GM18505 (cell line): ENCODE results near the gene HERC3.

Experiments used
- ATAC-seq: cut with Tn5 transposase; IDR thresholded peaks from one replicate; pipeline ENCODE4 v1.9.1; 2021; ENCODE audit not compliant: unreplicated experiment
- POLR2A ChIP-seq: IDR thresholded peaks from 4 replicates; pipeline ENCODE4 v1.6.1; 2011; ENCODE audit warnings: borderline replicate concordance; ENCODE audit not compliant: insufficient read depth, insufficient read length; ENCODE audit errors: extremely low read depth

HERC3 gene

DNA sequence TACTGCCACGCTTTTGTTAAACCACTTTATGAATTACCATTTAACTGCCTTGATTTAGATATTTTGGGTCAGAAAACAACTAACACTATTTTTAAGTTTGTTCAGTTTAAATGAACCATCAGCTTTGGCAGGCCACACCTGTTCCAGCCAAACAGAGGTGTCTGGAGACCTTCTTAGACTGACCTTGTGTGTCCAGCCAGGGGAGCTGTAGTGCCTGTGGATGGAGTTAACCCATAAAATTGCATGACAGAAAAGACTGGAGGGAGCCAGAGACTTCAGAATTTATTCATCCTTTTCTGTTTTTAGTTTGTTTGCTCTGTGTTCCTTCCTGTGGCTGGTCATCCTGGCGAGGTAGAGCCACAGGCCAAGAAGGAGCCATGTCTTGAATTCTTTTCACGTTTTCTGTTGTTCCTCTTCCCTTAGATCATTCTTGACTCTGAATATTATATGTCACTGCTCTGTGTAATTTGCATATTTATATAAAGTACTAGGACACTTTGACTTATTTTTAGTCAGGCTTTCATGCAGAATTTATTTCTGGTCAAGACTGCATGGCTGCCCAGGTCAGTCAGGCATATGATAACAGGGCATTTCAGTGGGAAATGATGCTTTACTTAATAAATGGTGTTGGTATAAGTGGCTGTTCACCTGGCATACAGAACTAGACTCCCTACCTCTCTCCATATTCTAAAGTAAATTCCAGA, 26.7 kb downstream of the HERC3 start:
- no peak for TF ChIP-seq POLR2A
- ATAC-seq, result no peak

DNA sequence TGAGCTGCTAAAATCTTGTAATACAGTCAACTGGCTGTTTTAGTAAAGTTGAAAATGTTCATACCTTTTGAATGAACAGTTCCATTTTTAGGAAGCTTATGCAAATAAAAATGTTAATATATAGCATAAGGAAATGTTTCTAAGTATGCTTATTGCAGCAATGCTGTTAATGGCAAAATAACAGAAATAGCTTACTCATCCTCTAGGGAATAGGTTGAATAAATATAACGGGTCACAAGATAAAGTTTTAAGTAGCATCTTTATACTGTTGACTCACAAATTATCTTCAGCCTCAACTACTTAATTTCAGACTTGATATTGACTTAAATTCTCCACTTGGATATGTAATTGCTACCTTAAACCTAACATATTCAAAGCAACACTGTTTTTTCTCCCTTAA, 27.7 kb downstream of the HERC3 start:
- TF ChIP-seq POLR2A, result no peak
- ATAC-seq, result no peak

DNA sequence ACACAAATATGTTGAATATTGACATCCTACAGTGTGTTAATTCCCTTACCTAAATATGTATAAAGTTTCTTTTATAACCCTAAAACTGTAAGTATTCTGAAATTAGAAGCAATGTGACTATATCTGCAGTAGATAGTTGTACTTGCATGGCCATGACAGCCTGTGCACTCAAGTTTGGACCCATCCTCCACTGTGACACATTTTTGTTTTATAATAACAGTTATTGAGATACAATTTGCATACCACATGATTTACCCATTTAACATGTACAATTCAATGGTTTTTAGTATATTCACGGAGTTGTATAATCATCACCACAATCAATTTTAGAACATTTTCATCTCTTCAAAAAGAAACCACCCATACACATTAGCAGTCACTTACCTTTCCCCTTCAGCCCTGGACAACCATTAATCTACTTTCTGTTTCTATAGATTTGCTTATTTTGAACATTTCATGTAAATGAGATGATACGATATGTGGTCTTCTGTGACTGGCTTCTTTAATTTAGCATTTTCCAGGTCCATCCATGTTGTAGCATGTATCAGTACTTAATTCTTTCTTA, 29.6 kb downstream of the HERC3 start:
- no peak for TF ChIP-seq POLR2A
- ATAC-seq, result no peak

DNA sequence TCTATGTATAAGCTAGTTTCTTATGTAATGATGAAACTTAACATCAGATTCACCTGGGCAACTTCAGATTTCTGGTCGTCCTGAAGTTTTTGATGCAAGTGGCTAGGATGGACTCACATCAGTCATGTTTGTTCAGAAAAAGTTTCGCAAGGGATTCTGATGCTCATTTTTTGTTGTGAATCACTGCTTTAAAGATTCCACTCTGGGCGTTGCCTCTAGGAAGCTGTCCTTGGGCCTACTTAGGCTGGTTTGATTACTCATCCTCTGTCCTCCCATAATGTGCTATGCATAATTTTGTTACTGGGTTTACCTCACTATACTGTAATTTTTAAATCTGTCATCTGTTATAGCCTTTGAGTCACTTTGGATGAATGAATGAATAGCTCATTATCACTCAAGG, 30.8 kb downstream of the HERC3 start:
- ATAC-seq, result no peak
- no peak for TF ChIP-seq POLR2A

DNA sequence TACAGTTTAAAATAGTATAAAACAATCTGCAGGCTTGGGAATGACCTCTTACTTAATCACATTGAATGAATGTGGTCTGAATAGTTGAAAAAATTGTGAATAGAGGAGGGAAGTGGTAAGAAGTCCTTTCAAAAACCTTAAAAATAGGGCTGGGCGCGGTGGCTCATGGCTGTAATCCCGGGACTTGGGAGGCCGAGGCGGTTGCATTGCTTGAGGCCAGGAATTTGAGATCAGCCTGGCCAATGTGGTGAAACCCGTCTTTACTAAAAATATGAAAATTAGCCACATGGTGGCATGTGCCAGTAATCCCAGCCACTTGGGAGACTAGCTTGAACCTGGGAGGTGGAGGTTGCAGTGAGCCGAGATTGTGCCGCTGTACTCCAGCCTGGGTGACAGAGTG, 36.5 kb downstream of the HERC3 start:
- TF ChIP-seq POLR2A, result no peak
- ATAC-seq, result no peak

DNA sequence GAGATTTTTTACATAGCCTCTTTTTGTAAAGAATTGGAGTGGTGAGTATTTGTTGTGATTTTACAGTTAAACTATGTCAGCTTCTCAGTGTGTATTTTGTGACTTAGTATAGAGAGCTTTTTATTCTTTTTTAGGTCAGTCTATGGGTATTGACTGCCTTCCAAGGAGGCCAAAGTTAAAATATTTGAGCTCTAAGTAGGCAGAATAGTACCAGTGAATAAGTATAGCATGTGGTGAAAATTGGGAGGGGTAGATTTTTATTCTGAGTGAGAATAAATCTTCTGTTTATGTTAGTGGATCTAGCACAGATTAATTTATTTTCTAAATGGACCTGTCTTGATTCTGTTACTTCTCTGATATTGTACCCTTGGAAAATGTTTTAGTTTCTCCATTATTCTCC, 37.5 kb downstream of the HERC3 start:
- no peak for TF ChIP-seq POLR2A
- ATAC-seq, result no peak

DNA sequence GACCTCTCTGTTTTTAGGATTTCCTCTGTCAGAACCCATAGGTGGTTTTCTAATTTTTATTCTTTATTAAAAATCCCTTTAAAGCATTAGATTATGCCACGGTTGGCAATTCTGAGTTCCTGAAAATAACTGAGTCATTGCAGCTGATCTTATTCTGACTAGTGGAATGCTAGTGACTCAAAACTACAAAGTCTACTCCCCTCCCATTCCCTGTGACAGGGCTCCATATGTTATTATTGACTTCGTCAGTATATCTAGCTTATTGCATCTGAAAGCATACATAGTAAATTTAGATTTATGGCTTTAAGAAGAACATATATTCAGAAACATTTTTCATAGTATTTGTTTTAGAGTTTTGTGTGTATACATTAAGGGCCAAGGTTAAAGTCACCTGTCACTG, 38.5 kb downstream of the HERC3 start:
- no peak for TF ChIP-seq POLR2A
- no peak for ATAC-seq

DNA sequence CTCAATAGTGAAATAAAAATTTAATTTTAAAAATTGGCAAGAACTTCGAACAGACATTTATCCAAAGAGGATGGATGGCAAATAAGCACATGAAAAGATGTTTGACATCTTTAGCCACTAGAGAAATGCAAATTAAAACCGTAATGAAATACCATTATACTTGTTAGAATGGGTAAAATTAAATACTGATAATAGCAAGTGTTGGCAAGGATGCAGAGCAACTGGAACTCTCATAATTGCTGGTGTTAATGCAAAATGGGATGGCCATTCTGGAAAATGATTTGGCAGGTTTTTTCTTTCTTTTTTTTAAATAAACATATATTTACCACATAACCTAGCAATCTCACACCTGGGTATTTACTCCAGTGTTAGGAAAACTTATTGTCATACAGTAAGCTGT, 51.7 kb downstream of the HERC3 start:
- no peak for ATAC-seq
- TF ChIP-seq POLR2A, result no peak

DNA sequence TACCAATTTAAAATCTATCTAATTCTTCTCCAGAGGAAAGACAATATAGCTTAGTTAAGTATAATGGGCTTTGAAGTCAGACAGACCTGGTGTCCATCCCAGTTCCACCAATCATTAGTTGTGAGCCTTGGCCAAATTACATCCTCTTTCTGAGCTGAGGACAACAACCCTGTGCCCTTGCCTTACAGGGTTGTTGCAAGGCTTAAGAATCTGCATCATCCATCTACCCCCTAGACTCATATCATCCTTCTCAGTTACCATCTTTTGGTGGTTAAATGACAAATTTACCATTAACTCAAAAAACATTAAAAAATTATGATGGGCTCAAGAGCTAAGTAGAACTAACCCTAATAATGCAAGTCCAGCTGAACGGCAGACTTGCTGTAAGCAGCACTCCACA, 53.7 kb downstream of the HERC3 start:
- no peak for TF ChIP-seq POLR2A
- no peak for ATAC-seq

DNA sequence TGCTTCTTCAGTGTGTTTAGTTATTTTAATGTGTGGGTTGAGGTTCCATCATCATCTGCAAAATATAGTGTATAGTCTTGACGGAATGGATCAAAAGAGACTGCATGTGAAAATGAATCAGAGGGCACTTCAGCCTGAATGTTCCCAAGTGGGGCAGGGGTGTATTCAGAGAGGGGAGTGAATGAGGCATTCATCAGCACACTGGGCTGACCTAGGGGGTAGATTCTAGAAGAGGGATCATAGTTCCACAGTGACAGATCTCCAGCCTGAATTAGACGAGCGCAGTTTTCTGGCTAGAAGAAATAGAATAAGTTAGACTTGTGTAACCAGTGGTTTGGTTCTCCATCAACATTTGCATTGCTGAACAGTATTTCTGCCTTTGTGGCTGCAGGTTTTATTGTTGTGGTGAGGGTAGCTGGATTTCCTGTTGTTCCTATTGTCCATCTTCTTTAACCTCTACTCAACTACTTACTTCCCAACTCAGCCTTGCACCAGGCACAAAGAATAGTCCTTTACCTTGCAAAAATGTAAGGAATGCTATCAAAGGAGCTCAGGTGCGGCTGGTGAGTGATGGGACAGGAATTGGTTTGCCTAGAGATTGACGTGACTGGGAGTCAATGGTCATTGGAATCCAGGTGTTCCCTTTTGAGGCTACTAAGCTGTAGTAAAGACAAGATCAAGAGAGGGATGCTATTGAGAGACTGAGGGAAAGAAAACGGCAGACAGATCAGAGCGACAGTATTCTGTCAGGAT, 54.4 kb downstream of the HERC3 start:
- no peak for TF ChIP-seq POLR2A
- ATAC-seq, result no peak

DNA sequence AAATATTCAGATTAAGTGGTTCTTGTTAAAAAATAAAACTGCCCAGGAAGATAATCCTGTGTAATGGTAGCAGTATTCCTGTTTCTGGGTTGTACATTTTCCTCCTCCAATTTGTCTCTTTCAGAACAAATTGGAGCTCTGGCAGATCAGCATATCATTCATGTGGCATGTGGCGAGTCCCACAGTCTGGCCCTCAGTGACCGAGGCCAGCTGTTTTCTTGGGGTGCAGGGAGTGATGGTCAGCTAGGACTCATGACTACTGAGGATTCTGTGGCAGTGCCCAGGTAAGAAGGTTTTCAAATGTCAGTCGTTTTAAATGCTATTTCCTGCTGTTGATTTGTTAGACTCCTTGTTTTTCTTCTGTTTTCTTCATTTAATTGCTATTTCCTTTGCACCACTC, 57.4 kb downstream of the HERC3 start:
- no peak for TF ChIP-seq POLR2A
- ATAC-seq, result no peak

DNA sequence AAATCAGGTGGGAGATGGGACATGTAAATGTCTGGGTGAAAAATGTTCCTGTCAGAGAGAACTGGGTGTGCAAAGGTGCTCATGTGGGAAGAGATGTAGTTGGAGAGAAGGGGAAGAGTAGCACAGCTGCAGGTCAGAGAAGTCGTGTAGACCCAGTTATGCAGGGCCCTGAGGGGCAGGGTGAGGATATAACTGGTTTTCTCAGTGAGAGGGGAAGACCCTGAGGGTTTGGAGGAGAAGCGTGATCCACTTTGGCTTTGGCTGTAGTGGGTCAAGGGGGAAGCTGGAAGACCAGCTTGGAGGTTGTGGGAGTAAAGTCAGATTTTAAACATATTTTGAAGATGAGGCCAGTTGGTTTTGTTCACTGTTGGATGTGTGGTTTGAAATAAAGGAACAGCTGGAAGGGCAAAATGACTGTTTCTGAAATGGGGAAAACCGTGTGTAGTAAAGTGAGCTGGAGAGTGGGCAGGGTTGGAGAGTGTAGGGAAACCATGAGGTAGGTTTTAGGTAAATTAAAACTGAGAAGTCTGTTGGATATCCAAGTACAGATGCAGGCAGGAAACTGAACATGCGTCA, 61.2 kb downstream of the HERC3 start:
- no peak for ATAC-seq
- TF ChIP-seq POLR2A, result no peak

DNA sequence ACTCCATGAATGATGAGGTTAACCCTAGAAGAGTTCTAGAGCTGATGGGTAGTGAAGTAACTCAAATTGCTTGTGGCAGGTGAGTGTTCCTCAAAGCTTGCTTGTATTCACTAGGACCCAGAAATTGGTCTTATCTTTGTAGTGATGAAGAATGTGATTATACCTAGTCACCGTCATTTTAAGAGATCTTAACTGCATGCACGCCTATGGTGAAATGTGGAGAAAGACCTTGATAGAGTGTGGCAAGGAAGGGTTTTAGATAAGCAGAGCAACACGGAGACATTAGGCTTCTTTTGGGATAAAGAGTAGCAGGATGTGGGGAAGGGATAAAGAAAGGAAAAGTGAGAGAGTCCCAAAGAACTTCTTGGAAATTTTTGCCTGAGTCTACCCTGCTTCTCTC, 62.9 kb downstream of the HERC3 start:
- ATAC-seq, result no peak
- no peak for TF ChIP-seq POLR2A

DNA sequence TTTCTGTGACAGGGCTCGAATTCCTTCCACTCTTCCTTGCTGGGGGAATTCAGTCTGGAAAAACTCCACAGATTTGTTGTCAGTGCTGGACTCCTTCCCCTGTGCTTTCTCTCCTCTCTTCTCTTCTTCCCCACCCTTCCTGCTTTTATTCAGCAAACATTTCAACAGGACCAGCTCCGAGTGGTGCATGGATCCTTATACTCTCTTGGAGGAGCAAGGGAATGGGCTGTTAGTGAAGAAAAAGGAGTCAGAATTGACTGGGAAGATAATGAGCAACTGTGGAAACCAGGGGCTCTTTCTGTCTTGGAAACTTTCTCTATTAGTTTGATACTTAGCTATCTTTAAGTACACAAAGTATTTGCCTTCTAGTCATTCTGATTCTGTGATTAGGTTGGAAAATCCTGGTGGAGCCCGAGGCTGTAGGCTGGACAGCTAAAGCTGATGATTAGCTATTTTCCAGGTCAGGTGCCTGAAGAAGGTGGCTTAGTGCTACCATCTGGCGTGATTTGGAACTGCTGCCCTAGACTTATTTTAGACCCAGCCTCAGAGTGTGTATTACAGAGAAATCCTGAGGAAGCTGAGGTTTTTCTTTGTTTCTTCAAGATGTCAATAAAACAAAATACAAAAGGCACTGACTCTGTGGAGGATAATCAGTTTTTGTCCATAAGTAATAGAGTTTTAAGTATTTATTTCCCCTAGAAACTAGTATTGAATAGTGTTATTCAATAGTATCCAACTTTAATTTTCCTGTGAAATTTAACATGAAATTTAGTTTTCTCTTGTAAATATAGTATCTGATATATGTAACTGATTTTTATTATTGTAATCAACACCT, 67.0 kb downstream of the HERC3 start:
- TF ChIP-seq POLR2A, result no peak
- peak; percentile 90 for ATAC-seq

DNA sequence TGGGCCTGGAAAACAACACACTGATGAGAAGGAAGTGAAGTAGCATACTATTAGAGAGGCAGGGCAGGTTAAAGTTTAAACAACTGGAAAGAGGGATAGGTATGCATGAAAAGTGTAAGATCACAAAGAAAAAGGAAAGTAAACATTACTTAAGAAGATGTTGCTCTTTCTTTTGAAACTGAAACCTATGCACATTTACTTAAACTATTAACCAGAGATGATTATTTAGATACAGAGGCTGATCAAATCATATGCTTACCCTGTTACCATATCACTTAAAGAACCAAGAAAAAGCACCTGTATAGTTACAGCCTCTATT, 67.6 kb downstream of the HERC3 start:
- no peak for TF ChIP-seq POLR2A
- no peak for ATAC-seq
